GM10248 (cell line): ENCODE data around the gene OCA2.

ENCODE experiments used
- CTCF ChIA-PET: fragments of 300-600 bp; sonication (Branson Sonifier 250); formaldehyde crosslinking; extraction: SDS; loops from one replicate; lab custom pipeline; 2021; ENCODE audit warnings: antibody characterized with exemption; lab: Yijun Ruan, JAX
- POLR2A ChIA-PET: fragments of 350-650 bp; sonication (Branson Sonifier 250); formaldehyde crosslinking; extraction: SDS; loops from one replicate; lab custom pipeline; 2020; ENCODE audit warnings: antibody characterized with exemption; lab: Yijun Ruan, JAX
- DNase-seq: peaks from one replicate; pipeline ENCODE4 v3.0.0; 2012; ENCODE audit errors: extremely low spot score
- CTCF ChIP-seq: IDR thresholded peaks from 2 replicates; pipeline ENCODE4 v1.5.1; 2012; ENCODE audit warnings: mild to moderate bottlenecking, low read depth; ENCODE audit errors: extremely low read depth, missing control alignments, control extremely low read depth

The OCA2 gene

GRCh38 chr15:27949089-27949488 lies 150.0 kb downstream of the OCA2 start:
- TF ChIP-seq CTCF: no peak
- ChIA-PET POLR2A (no interaction called here), CTCF (no interaction called here)
- DNase-seq: no peak

GRCh38 chr15:27939246-27939645 lies 159.9 kb downstream of the OCA2 start:
- no peak for TF ChIP-seq CTCF
- POLR2A ChIA-PET: no interaction called here
- no peak for DNase-seq
- CTCF ChIA-PET: interaction anchor here (1.4 kb wide), 1 partner anchor 17 kb away, joined by 3 read pairs; no protein-coding TSS in a partner anchor

DNA sequence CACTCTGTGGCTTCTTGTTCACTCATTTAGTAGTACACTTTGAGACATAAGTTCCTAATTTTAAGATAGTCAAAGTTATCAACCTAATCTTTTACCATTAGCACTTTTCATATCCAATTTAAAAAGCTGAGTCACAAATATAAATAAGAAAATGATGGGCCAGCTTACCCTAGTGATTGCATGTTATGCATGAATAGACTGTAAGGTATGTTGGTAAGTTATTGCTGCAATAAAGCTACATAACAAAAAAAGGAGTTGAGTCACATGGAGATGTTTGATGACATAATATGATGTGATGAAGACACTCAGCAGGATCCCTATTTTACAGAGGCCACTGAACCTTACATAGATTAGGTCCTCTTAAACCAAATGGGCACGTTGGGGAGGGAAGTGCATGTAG lies 161.3 kb downstream of the OCA2 start:
- ChIA-PET CTCF (no interaction called here), POLR2A (no interaction called here)
- no peak for DNase-seq
- TF ChIP-seq CTCF: no peak

DNA sequence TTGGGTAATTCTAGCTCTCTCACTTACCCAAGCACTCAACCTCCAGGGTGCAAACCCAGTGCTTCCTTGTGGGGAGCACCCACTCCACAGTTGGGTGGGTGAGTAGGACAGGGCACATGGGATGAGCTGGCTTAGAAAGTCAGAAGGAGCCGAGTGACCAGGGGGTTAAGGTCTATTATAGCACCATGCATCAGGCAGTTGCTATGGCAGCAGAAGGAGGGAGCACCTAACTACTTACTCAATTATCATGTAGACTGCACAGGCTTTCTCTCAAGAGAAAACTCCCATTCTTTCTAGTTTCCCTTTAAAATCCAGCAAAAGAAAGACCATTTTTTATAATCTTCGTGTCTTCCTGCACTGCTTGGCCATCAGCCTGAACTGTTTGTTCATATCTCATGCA lies 163.0 kb downstream of the OCA2 start:
- no peak for DNase-seq
- POLR2A ChIA-PET: no interaction called here

DNA sequence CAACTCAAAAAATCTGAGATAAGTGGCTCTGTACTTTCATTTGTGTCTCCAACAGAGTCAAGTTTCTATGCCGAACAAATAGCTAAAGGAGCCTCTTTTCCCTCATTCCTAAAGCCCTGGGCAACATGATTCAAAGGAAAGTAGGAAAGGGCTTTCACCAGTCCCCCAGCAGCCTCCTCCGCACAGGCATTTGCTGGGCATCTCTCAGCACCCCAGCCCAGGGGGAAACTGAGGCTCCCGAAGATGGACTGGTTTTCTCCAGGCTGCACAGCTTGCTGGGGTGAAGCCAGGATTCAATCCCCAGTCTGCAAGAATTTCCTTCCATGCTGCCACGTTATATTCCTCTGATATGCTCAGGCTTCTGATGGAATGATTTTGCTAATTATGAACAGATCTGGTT lies 163.8 kb downstream of the OCA2 start:
- POLR2A ChIA-PET: no interaction called here
- TF ChIP-seq CTCF: no peak
- CTCF ChIA-PET: interaction anchor here (2.1 kb wide), 1 partner anchor 12 kb away, joined by 4 read pairs; no protein-coding TSS in a partner anchor
- DNase-seq: no peak

More for the DNA sequence above, 163.0 kb downstream of the OCA2 start:
- CTCF ChIA-PET: no interaction called here
- no peak for TF ChIP-seq CTCF

- CTCF ChIA-PET: interaction anchor here (2.1 kb wide), 1 partner anchor 13 kb away, joined by 4 read pairs; no protein-coding TSS in a partner anchor
- no peak for DNase-seq
- POLR2A ChIA-PET: no interaction called here
- TF ChIP-seq CTCF: no peak
Observed at GRCh38 chr15:27934782-27935181, 164.3 kb downstream of the OCA2 start.
